ENCODE results near the gene OR2Z1.

DNA sequence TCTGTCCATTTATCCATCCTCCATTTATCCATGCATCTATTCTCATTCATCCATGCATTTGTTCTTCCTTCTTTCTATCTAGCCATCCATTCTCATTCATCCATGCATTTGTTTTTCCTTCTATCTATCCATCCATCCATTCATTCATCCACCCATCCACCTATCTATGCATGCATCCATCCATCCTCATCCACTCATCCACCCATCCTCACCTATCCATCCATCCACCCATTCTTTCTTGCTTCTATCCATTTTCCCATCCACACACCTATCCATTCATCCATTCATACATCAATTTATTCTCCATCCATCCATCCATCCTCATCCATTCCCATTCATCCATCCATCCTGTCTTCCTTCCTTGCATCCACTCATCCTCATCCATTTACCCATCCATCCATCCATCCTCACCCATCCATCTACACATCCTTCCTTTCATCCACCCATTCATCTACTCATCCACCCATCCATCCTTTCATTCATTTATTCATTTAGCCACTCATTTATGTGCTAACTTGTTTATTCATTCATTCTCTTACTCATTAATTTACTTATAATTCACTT, 43.1 kb upstream of the OR2Z1 start:
- TF ChIP-seq, protein P1, sequence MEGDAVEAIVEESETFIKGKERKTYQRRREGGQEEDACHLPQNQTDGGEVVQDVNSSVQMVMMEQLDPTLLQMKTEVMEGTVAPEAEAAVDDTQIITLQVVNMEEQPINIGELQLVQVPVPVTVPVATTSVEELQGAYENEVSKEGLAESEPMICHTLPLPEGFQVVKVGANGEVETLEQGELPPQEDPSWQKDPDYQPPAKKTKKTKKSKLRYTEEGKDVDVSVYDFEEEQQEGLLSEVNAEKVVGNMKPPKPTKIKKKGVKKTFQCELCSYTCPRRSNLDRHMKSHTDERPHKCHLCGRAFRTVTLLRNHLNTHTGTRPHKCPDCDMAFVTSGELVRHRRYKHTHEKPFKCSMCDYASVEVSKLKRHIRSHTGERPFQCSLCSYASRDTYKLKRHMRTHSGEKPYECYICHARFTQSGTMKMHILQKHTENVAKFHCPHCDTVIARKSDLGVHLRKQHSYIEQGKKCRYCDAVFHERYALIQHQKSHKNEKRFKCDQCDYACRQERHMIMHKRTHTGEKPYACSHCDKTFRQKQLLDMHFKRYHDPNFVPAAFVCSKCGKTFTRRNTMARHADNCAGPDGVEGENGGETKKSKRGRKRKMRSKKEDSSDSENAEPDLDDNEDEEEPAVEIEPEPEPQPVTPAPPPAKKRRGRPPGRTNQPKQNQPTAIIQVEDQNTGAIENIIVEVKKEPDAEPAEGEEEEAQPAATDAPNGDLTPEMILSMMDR (IDR thresholded peaks at IDR 0.05): no peak
- TF ChIP-seq POLR2A (IDR thresholded peaks at IDR 0.05; ENCODE audit: low read length): no peak
- TF ChIP-seq, protein P2, sequence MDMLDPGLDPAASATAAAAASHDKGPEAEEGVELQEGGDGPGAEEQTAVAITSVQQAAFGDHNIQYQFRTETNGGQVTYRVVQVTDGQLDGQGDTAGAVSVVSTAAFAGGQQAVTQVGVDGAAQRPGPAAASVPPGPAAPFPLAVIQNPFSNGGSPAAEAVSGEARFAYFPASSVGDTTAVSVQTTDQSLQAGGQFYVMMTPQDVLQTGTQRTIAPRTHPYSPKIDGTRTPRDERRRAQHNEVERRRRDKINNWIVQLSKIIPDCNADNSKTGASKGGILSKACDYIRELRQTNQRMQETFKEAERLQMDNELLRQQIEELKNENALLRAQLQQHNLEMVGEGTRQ (IDR thresholded peaks at IDR 0.05): no peak
- no peak for TF ChIP-seq NPAS2 (CRISPR knock-in tag; IDR thresholded peaks at IDR 0.05; ENCODE audit: borderline replicate concordance)
- no peak for TF ChIP-seq BHLHE40 (IDR thresholded peaks at IDR 0.05; ENCODE audit: low read depth, low read length)

All from A549 (cell line).